Stomach smooth muscle (tissue), 2 donors: Measurements from ENCODE around the gene CASZ1.

Source experiments
- H3K27ac ChIP-seq: one replicate; pipeline ENCODE4 v1.7.0; 2013; ENCODE audit warnings: mild to moderate bottlenecking, low read length, inconsistent platforms
- H3K27me3 ChIP-seq, 2 donors: one replicate each; pipeline ENCODE4 v1.7.0; 2013; ENCODE audit warnings: low read length in 2 of 2; ENCODE audit not compliant: insufficient read depth in 2 of 2, control insufficient read depth in 1 of 2
- H3K36me3 ChIP-seq, 2 donors: one replicate each; pipeline ENCODE4 v1.7.0; 2013; ENCODE audit warnings: low read length in 2 of 2; ENCODE audit not compliant: control insufficient read depth in 2 of 2, insufficient read depth in 2 of 2
- H3K4me1 ChIP-seq: one replicate; pipeline ENCODE4 v1.7.0; 2013; ENCODE audit warnings: low read length; ENCODE audit not compliant: control insufficient read depth, insufficient read depth
- H3K4me3 ChIP-seq, 2 donors: one replicate each; pipeline ENCODE4 v1.7.0; 2013; ENCODE audit warnings: low read length in 2 of 2
- H3K9ac ChIP-seq, 2 donors: one replicate each; pipeline ENCODE4 v1.7.0; 2013; ENCODE audit warnings: low read length in 2 of 2, mild to moderate bottlenecking in 1 of 2
- H3K9me3 ChIP-seq, 2 donors: one replicate each; pipeline ENCODE4 v1.7.0; 2013; ENCODE audit warnings: low read length in 2 of 2; ENCODE audit not compliant: control insufficient read depth in 2 of 2
- donor health status: healthy.
- donor health status: Pancreatic carcinoma.

CASZ1 gene

DNA sequence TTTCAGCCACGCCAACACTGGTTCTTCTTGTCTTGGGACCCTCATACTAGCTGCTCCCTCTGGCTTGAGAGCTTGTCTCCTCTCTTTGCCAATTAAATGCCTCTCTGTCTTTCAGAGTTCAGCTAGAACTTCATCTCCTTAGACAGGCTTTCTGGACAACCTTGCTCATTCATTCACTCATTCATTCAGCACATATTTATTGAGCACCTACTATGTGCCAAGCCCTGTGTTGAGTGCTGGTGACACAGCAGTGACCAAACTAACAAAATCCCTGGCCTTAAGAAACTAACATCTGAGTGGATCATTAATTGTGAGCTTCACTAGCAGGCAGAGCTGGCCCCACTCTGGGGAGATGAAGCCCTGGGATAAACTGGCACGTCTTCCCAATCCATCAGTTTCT lies 24.9 kb upstream of the CASZ1 start:
- H3K9me3 ChIP-seq = no peaks in the 10 kb centered on the region
- no peak overlapping the region for H3K9ac ChIP-seq
- H3K27ac ChIP-seq = no peak overlapping the region
- no peaks in the 10 kb centered on the region for H3K36me3 ChIP-seq
- H3K4me1 ChIP-seq = no peaks in the 10 kb centered on the region
- no peak overlapping the region for H3K4me3 ChIP-seq
- H3K27me3 ChIP-seq = peaks cover 4% of the 10 kb centered on the region in 2 donors

DNA sequence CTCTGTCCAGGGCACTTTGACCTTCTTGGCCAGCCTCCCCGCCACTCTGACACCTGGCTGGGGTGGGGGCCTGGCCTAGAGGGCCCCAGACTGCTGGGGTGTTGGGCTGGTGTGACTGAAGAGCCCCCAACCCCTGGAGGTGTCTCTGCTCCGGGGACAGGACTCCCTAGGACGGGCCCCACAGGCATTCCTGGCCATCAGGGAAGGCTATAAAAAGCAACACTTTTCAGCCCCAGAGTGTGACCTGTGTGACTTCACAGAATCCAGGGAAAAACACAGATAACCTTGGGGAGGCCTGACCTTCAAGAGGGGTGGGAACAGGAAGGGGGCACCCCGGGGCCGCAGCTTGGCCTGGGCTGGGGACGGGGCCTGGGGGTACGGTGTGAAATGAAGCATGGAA lies 24.0 kb upstream of the CASZ1 start:
- no peak overlapping the region for H3K9ac ChIP-seq
- no peaks in the 10 kb centered on the region for H3K9me3 ChIP-seq
- peaks cover 2 to 4% of the 10 kb centered on the region in 2 donors for H3K27me3 ChIP-seq
- no peaks in the 10 kb centered on the region for H3K4me1 ChIP-seq
- H3K27ac ChIP-seq = no peak overlapping the region
- H3K36me3 ChIP-seq = no peaks in the 10 kb centered on the region
- H3K4me3 ChIP-seq = no peak overlapping the region

DNA sequence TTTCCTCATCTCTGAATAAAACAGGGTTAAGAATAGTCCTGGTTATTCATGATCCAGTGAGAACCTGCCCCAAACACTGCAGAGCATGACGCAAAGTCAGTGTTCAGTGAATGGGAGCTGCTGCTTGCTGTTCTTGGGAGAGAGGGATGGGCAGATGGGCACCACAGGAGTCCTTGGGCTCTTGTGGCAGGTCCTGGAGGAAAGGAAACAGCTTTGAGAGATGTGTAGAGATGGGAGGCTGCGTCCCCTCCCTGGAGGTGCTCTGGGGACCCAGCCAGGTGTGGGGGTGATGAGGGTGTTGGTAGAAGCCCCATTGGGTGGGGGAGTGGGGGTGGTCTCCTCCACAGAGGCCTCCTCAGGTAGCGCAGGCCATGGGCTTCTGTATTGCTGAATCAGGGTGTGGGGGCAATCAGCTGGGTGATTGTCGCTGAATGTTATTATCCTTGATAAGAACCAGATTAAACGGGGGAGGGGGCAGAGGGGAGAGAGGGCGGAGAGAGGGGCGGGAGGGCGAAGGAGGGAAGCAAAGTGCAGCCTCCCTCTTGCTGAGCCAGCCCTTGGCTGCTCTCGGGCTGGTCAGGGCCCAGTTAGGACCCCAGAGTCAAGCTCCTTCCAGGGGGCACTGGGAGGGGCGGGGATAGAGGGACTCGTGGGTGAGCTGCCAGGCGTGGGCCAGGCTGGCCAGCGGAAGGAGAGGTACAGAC lies 22.9 kb upstream of the CASZ1 start:
- Histone ChIP-seq H3K36me3 (no peaks in the 10 kb centered on the region), H3K27me3 (peaks cover 0 to 2% of the 10 kb centered on the region in 2 donors), H3K4me1 (no peaks in the 10 kb centered on the region), H3K9me3 (no peaks in the 10 kb centered on the region), H3K4me3 (no peak overlapping the region), H3K27ac (no peak overlapping the region), H3K9ac (no peak overlapping the region)

DNA sequence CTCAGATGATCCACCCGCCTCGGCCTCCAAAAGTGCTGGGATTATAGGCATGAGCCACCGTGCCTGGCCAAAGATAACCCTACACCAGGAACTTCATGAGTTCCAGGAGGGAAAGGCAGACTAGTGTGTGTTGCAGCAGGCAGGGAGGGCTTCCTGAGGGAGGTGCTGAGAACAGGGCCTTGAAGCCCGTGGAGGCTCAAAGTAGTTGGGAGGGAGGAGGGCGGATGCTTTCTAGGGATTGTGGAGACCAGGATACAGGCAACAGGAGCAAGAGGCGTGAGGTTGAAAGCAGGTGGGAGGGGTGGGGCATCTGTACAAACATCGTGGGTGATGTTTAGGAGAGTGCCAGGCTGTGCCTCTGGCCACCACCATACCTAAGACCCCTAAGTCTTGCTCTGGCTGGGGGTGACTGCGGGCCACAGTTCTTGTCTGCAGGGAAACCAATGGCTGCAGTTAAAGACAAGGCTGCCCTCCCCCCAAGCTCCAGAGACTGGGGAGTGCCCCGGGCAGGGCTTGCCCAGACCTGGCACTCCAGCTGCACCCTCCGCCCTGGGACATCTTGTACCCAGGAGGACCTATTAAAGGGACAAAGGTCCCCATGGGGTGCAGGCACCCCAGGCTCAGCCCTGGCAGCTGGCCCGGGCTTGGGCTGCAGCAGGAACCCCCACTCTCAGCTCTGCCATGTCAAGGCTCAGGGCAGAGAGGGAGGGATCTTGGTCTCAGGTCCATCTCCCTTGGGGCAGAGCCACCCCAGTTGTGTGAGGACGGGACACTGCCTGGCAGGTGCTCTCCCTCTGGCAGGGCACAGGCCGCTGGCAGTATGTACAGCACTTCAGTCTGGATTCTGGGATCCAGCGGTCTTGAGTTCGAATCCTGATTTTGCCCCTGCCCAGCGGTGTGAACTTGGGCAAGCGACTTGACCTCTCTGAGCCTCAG lies 22.1 kb upstream of the CASZ1 start:
- Histone ChIP-seq H3K36me3 (no peaks in the 10 kb centered on the region), H3K4me1 (no peaks in the 10 kb centered on the region), H3K4me3 (no peak overlapping the region), H3K9ac (no peak overlapping the region), H3K9me3 (no peaks in the 10 kb centered on the region), H3K27me3 (peaks cover 0 to 2% of the 10 kb centered on the region in 2 donors), H3K27ac (no peak overlapping the region)

DNA sequence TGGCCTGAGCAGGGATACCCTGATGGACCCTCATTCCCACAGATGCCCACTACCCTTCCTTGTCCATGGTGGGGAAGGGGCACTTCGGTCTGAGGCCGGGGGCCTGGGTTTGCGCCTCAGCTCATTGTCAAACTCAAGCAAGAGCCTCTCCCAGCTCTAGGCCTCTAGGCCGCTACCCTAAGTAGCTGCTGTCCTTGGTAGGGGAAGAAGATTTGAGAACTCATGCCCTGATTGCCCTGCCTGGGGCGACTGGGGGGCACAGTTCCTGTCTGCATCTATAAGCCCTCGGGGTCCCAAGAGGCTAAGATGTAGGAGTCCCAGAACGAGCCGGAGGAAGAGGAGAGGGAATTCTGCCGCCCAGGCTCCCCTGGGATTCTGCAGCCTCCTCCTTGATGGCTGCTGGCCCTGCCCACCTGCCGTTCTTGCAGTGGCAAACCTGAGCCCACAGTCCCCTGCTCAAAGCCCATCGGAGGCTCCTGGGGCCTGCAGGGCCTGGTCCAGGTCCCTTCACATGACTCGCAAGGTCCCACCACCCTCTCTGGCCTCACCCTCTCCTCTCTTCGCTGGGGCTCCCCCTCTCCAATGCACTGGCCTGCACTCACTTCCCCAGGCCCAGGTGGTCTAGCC lies 20.4 kb upstream of the CASZ1 start:
- no peaks in the 10 kb centered on the region for H3K9me3 ChIP-seq
- H3K36me3 ChIP-seq = no peaks in the 10 kb centered on the region
- no peak overlapping the region for H3K27ac ChIP-seq
- no peak overlapping the region for H3K9ac ChIP-seq
- no peaks in the 10 kb centered on the region for H3K4me1 ChIP-seq
- peaks cover 0 to 2% of the 10 kb centered on the region in 2 donors for H3K27me3 ChIP-seq
- H3K4me3 ChIP-seq = no peak overlapping the region

DNA sequence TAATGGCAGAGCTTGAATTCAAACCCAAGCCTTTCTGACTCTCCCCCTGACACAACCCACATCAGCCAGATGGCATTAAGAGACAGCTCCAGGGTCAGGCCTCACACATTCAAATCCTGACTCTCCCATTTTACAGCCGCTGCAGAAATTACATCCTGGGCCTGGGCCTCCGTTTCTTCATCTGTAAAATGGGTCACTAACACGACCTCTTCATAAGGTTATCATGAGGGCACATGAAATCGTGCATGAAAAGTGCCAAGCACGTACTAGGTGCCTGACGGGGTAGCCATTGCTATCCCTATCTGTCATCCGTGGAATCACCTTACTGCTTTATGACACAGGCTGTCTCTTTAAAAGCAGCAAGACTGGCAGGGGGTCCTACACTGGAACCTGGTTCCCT lies 19.8 kb upstream of the CASZ1 start:
- Histone ChIP-seq H3K36me3 (no peaks in the 10 kb centered on the region), H3K4me1 (no peaks in the 10 kb centered on the region), H3K9me3 (no peaks in the 10 kb centered on the region), H3K4me3 (no peak overlapping the region), H3K27me3 (peaks cover 0 to 2% of the 10 kb centered on the region in 2 donors), H3K9ac (no peak overlapping the region), H3K27ac (no peak overlapping the region)

DNA sequence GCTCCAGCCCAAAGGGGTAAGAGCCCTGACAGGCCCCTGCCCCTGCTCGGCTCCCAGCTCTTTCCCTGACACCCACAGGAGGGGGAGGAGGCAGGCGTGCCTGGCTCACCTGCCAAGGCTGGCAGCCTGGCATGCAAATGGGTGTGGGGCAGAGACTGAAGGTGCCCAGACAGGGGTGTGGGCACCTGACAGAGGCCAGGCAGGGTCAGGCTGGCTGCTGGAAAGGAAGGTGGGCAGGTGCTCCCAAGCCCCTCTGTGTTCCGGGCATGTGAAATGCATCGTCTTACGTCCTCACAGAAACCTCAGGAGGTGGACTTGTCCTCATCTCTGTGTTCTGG lies 19.4 kb upstream of the CASZ1 start:
- Histone ChIP-seq H3K4me3 (no peak overlapping the region), H3K27ac (no peak overlapping the region), H3K9me3 (no peaks in the 10 kb centered on the region), H3K4me1 (no peaks in the 10 kb centered on the region), H3K9ac (no peak overlapping the region), H3K27me3 (peaks cover 0 to 2% of the 10 kb centered on the region in 2 donors), H3K36me3 (no peaks in the 10 kb centered on the region)

DNA sequence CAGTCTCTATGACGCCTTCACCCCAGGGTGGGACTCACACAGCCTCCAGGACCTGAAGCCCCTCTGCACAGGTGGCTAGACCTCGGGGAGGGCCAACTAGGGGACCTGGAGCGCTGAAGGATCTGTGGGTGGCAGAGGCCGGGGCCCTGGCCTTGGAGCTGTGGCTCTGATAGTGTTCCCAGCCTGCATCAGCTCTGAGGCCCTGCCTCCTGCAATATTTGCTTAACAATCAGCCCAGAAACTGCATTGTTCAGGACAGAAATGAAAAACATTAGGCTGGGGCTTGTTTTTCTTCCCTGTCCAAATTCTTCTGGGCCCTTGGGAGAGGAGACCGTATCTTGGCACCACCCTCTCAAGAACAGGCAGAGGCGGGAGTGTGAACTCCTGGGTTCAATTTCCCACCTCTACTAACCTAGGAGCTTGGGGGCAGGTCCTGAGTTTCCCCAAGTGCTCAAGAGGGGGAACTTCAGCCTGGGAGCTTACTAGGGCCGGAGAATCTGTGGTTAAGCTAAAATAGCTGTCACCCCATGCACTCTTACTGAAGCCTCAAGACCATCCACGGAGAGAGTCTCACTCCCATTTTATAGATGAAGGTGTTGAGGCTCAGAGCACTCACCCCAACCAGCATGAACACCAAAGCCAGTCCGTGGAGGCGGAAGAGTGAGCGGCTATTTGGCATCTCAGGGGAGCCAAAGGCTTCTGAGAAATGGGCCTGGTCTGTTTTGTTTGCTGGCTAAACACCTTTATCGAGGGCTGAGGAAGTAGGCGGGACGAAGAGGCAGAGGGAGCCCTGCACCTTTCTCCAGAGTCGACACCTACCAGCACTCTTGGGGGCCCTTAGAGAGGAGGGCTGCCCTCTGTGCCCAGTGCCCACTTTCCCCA lies 18.8 kb upstream of the CASZ1 start:
- Histone ChIP-seq H3K9ac (no peak overlapping the region), H3K4me3 (no peak overlapping the region), H3K27ac (no peak overlapping the region)

DNA sequence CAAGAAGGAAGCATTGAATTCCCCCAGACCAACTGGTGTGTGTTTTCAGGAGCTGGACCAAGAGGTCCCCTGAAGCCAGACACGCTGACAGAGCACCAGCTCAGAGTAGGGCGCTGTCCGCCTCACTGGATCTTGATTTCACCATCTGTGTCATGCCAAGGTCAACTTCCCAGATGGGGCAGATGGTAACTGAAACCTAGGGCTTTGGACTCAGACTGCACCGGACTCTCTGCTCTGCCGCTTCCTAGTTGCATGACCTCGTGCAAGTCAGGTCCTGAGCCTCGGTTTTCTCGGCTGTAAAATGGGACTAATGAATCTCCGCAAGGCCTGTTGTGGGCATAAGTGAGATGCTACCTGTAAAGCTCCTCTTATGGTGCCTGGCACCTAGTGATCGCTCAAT lies 17.9 kb upstream of the CASZ1 start:
- Histone ChIP-seq H3K27ac (no peak overlapping the region), H3K27me3 (peaks cover 0 to 2% of the 10 kb centered on the region in 2 donors), H3K9ac (no peak overlapping the region), H3K4me1 (no peaks in the 10 kb centered on the region), H3K9me3 (no peaks in the 10 kb centered on the region), H3K4me3 (no peak overlapping the region), H3K36me3 (no peaks in the 10 kb centered on the region)

More for the DNA sequence above, 18.8 kb upstream of the CASZ1 start:
- Histone ChIP-seq H3K36me3 (no peaks in the 10 kb centered on the region), H3K27me3 (peaks cover 0 to 2% of the 10 kb centered on the region in 2 donors), H3K4me1 (no peaks in the 10 kb centered on the region), H3K9me3 (no peaks in the 10 kb centered on the region)

DNA sequence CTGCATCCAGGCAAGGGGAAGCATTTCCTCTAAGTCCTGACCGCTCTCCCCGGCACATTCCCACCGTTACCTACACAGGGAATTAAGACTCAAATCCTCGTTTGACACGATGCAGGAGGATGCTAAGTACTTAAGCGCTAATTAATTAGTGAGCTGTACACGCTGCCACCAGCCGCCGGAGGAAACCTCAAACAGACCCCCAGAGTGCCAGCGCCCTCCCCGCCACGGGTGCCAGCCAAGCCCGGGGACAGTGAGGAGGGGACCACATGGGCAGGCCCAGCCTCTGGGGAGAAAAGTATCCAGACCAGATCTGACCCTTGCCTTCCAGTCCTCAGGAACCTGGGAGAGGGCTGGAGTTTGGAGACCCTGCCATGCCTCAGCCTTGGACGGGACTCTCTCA lies 17.4 kb upstream of the CASZ1 start:
- Histone ChIP-seq H3K4me1 (no peaks in the 10 kb centered on the region), H3K9me3 (no peaks in the 10 kb centered on the region), H3K27ac (no peak overlapping the region), H3K27me3 (peaks cover 0 to 2% of the 10 kb centered on the region in 2 donors), H3K36me3 (no peaks in the 10 kb centered on the region), H3K9ac (no peak overlapping the region), H3K4me3 (no peak overlapping the region)
